Peyer's patch (tissue), 4 donors: ENCODE results near the gene KCNF1.

Source experiments
- CTCF ChIP-seq, 6 experiments: fragments of 450-650 bp in 4 of 6; fragments of 200-600 bp in 2 of 6; sonication (generic) in 1 of 6; IDR thresholded peaks; one replicate each; pipeline ENCODE4 v1.5.1; 2017 to 2019; ENCODE audit warnings: antibody characterized with exemption in 6 of 6, mild to moderate bottlenecking in 3 of 6, moderate library complexity in 1 of 6
- POLR2A ChIP-seq, 2 donors: fragments of 450-650 bp; IDR thresholded peaks; one replicate each; pipeline ENCODE4 v1.5.1; 2017; ENCODE audit warnings: antibody characterized with exemption in 2 of 2, mild to moderate bottlenecking in 2 of 2, moderate library complexity in 2 of 2

GRCh38 chr2:10926191-10926820, 14.6 kb downstream of the KCNF1 start:
- TF ChIP-seq CTCF (IDR thresholded peaks at IDR 0.05), result no peak
- no peak for TF ChIP-seq POLR2A (IDR thresholded peaks at IDR 0.05)
